ENCODE data around the gene GALNT18.

The GALNT18 gene

DNA sequence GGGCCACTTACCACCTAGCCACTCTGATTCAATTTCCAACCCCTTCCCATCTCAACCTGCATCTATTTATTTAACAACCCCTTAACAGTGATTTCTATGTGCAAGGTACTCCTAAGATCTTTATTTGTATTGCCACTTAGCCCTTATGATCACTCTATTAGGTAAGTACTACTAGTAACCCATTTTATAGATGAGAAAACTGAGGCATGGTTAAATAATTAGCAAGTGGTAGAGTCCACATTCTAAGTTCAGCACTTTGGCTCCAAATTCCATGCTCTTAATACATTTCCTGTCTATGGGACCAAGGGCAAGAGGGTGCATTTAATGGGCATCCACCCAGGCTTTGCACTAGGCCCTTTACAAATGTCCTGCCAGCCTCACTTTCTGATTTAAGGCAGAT, 230.6 kb downstream of the GALNT18 start:
- no peaks in the 10 kb centered on the region for H3K27me3 ChIP-seq (ENCODE audit: insufficient read depth, poor library complexity, severe bottlenecking)
- TF ChIP-seq, protein P1, sequence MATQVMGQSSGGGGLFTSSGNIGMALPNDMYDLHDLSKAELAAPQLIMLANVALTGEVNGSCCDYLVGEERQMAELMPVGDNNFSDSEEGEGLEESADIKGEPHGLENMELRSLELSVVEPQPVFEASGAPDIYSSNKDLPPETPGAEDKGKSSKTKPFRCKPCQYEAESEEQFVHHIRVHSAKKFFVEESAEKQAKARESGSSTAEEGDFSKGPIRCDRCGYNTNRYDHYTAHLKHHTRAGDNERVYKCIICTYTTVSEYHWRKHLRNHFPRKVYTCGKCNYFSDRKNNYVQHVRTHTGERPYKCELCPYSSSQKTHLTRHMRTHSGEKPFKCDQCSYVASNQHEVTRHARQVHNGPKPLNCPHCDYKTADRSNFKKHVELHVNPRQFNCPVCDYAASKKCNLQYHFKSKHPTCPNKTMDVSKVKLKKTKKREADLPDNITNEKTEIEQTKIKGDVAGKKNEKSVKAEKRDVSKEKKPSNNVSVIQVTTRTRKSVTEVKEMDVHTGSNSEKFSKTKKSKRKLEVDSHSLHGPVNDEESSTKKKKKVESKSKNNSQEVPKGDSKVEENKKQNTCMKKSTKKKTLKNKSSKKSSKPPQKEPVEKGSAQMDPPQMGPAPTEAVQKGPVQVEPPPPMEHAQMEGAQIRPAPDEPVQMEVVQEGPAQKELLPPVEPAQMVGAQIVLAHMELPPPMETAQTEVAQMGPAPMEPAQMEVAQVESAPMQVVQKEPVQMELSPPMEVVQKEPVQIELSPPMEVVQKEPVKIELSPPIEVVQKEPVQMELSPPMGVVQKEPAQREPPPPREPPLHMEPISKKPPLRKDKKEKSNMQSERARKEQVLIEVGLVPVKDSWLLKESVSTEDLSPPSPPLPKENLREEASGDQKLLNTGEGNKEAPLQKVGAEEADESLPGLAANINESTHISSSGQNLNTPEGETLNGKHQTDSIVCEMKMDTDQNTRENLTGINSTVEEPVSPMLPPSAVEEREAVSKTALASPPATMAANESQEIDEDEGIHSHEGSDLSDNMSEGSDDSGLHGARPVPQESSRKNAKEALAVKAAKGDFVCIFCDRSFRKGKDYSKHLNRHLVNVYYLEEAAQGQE (IDR thresholded peaks at IDR 0.05; ENCODE audit: insufficient replicate concordance, low read depth), result no peak
- no peak for TF ChIP-seq GABPA (IDR thresholded peaks at IDR 0.05; ENCODE audit: low read depth)
- TF ChIP-seq, protein P2, sequence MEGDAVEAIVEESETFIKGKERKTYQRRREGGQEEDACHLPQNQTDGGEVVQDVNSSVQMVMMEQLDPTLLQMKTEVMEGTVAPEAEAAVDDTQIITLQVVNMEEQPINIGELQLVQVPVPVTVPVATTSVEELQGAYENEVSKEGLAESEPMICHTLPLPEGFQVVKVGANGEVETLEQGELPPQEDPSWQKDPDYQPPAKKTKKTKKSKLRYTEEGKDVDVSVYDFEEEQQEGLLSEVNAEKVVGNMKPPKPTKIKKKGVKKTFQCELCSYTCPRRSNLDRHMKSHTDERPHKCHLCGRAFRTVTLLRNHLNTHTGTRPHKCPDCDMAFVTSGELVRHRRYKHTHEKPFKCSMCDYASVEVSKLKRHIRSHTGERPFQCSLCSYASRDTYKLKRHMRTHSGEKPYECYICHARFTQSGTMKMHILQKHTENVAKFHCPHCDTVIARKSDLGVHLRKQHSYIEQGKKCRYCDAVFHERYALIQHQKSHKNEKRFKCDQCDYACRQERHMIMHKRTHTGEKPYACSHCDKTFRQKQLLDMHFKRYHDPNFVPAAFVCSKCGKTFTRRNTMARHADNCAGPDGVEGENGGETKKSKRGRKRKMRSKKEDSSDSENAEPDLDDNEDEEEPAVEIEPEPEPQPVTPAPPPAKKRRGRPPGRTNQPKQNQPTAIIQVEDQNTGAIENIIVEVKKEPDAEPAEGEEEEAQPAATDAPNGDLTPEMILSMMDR (IDR thresholded peaks at IDR 0.05; ENCODE audit: insufficient read depth, low read length), result no peak
- TF ChIP-seq POLR2AphosphoS5 (IDR thresholded peaks at IDR 0.05; ENCODE audit: low read depth), result no peak
- TF ChIP-seq SPI1 (IDR thresholded peaks at IDR 0.05; ENCODE audit: borderline replicate concordance, low read depth), result no peak
- no peak overlapping the region for H3K27ac ChIP-seq (replicated peaks)
- no peak overlapping the region for H3K4me3 ChIP-seq (replicated peaks; ENCODE audit: insufficient read depth, low read length)
- no peak for DNase-seq (ENCODE audit: low read depth in 1 of 2, low spot score in 1 of 2)

DNA sequence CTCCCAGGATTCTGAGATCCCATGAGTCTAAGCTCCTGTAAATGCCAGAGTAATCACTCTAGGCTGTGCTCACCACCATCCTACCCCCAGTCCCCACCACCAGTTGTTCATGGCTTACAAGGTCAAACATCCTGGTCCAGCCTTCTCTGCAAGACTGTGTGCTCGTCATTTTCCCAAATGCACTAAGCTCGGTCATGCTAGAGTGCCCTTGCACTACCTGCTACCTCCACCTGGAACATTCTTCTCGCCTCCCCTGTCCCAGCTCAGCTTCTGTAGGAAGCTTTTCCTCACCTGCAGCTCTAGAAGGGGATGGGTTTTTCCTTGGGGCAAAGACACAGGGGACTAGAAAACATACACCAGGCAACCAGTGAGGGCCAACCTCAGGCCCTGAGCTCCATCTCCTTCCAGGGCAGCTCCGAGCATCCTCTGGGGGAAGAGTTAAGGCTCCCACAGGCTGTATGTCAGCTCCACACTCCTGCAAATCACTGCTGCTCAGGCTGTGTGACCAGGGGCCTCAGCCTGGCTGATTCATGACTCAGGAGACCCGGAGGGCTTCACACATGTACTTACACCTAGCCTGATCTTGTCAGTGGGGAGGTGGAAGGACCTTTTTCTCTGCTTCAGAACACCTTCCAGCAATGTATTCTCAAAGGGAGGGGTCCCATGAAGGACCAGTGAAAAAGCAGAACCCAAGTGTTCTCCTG, 231.6 kb downstream of the GALNT18 start:
- Histone ChIP-seq H3K4me3 (replicated peaks; ENCODE audit: insufficient read depth, low read length) (no peak overlapping the region), H3K27ac (replicated peaks) (no peak overlapping the region), H3K27me3 (ENCODE audit: insufficient read depth, poor library complexity, severe bottlenecking) (no peaks in the 10 kb centered on the region)
- DNase-seq (ENCODE audit: low read depth in 1 of 2, low spot score in 1 of 2), result no peak
- TF ChIP-seq GABPA (IDR thresholded peaks at IDR 0.05; ENCODE audit: low read depth) (no peak), POLR2AphosphoS5 (IDR thresholded peaks at IDR 0.05; ENCODE audit: low read depth) (no peak), SPI1 (IDR thresholded peaks at IDR 0.05; ENCODE audit: borderline replicate concordance, low read depth) (no peak)
- TF ChIP-seq, protein P1 (IDR thresholded peaks at IDR 0.05; ENCODE audit: insufficient replicate concordance, low read depth), result no peak
- TF ChIP-seq, protein P2 (IDR thresholded peaks at IDR 0.05; ENCODE audit: insufficient read depth, low read length), result no peak

DNA sequence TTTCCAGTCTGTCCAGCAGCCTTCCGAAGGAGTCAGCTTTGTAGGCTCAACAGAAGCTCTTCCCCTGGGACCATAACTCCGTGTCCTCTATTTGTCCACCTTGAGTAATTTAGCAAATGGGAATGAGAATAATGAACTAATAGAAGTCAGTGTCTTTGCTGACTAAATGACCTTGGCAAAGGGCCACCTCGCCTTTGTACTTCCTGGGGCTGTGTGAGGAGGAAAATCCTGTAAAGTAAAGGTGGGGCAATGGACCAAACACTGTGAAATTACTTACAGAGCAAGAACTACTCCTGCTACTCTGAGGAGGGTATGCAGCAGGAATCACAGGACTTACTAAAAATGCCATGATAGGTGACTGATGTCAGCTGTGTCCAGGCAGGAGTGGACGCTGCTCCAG, 232.6 kb downstream of the GALNT18 start:
- TF ChIP-seq SPI1 (IDR thresholded peaks at IDR 0.05; ENCODE audit: borderline replicate concordance, low read depth), result no peak
- TF ChIP-seq POLR2AphosphoS5 (IDR thresholded peaks at IDR 0.05; ENCODE audit: low read depth), result no peak
- TF ChIP-seq, protein P1 (IDR thresholded peaks at IDR 0.05; ENCODE audit: insufficient replicate concordance, low read depth), result no peak
- TF ChIP-seq, protein P2 (IDR thresholded peaks at IDR 0.05; ENCODE audit: insufficient read depth, low read length), result no peak
- no peak for TF ChIP-seq GABPA (IDR thresholded peaks at IDR 0.05; ENCODE audit: low read depth)
- Histone ChIP-seq H3K27me3 (ENCODE audit: insufficient read depth, poor library complexity, severe bottlenecking) (no peaks in the 10 kb centered on the region), H3K27ac (replicated peaks) (no peak overlapping the region), H3K4me3 (replicated peaks; ENCODE audit: insufficient read depth, low read length) (no peak overlapping the region)
- DNase-seq (ENCODE audit: low read depth in 1 of 2, low spot score in 1 of 2), result no peak
